GM23338 (cell line): ENCODE results near the gene SMURF1. TPM values are rescaled to one million over a fixed set of nuclear protein-coding genes. Genes with fewer than 3 reads are reported as not detected.

ENCODE experiments used
- ATAC-seq: fragments of 200-7000 bp; cut with Tn5 transposase; 3 replicates; pipeline ENCODE4 v1.9.1; 2020
- DNase-seq: peaks from one replicate; pipeline ENCODE4 v3.0.0-alpha.2; 2015; ENCODE audit warnings: low spot score
- H2AFZ ChIP-seq: fragments of 200-600 bp; sonication (generic); 2 replicates; pipeline ENCODE4 v1.8.0; 2016; ENCODE audit warnings: antibody characterized with exemption, mild to moderate bottlenecking, moderate library complexity
- H3F3A ChIP-seq: fragments of 200-600 bp; sonication (generic); replicated peaks from 2 replicates; pipeline ENCODE4 v1.8.0; 2017; ENCODE audit warnings: antibody characterized with exemption, mixed run types, low read depth
- H3K27ac ChIP-seq: fragments of 200-600 bp; sonication (generic); 2 replicates; pipeline ENCODE4 v1.6.1; 2016; ENCODE audit warnings: low read depth
- H3K27me3 ChIP-seq: fragments of 200-600 bp; sonication (generic); 2 replicates; pipeline ENCODE4 v1.8.0; 2016; ENCODE audit warnings: mild to moderate bottlenecking, mixed run types, moderate library complexity; ENCODE audit not compliant: insufficient read depth
- H3K36me3 ChIP-seq: fragments of 200-600 bp; sonication (generic); 2 replicates; pipeline ENCODE4 v1.8.0; 2016; ENCODE audit warnings: mild to moderate bottlenecking; ENCODE audit not compliant: insufficient read depth
- H3K4me1 ChIP-seq: fragments of 200-600 bp; sonication (generic); 2 replicates; pipeline ENCODE4 v1.8.0; 2016; ENCODE audit warnings: mild to moderate bottlenecking, moderate library complexity; ENCODE audit not compliant: insufficient read depth
- H3K4me2 ChIP-seq: fragments of 200-600 bp; sonication (generic); 2 replicates; pipeline ENCODE4 v1.7.1; 2017; ENCODE audit warnings: mixed run types
- H3K4me3 ChIP-seq: fragments of 200-600 bp; sonication (generic); 2 replicates; pipeline ENCODE4 v1.6.1; 2016; ENCODE audit warnings: mixed run types
- H3K79me2 ChIP-seq: fragments of 200-600 bp; sonication (generic); replicated peaks from 2 replicates; pipeline ENCODE4 v1.8.0; 2017; ENCODE audit warnings: mild to moderate bottlenecking; ENCODE audit not compliant: insufficient read depth
- H3K9me2 ChIP-seq: fragments of 200-600 bp; sonication (generic); 2 replicates; pipeline ENCODE4 v1.8.0; 2017; ENCODE audit not compliant: insufficient read depth
- H4K20me1 ChIP-seq: fragments of 200-600 bp; sonication (generic); replicated peaks from 2 replicates; pipeline ENCODE4 v1.8.0; 2017; ENCODE audit warnings: mild to moderate bottlenecking; ENCODE audit not compliant: insufficient read depth
- H3K27ac Mint-ChIP-seq: 2 replicates; pipeline ENCODE4 v1.8.0; 2020; ENCODE audit warnings: inconsistent platforms, mild to moderate bottlenecking, moderate library complexity, mixed read lengths
- H3K27me3 Mint-ChIP-seq: 3 replicates; pipeline ENCODE4 v1.8.0; 2022; ENCODE audit warnings: low read depth, mild to moderate bottlenecking, moderate library complexity, mixed read lengths, inconsistent platforms; ENCODE audit not compliant: insufficient read depth, poor library complexity
- H3K36me3 Mint-ChIP-seq: 3 replicates; pipeline ENCODE4 v1.8.0; 2021; ENCODE audit warnings: low read depth, mild to moderate bottlenecking, inconsistent platforms, moderate library complexity, mixed read lengths
- H3K4me1 Mint-ChIP-seq: 3 replicates; pipeline ENCODE4 v1.8.0; 2020; ENCODE audit warnings: mild to moderate bottlenecking, inconsistent platforms, mixed read lengths
- H3K4me3 Mint-ChIP-seq: 3 replicates; pipeline ENCODE4 v1.8.0; 2021; ENCODE audit warnings: moderate library complexity, mild to moderate bottlenecking, inconsistent platforms, mixed read lengths
- H3K9me3 Mint-ChIP-seq: 3 replicates; pipeline ENCODE4 v1.8.0; 2020; ENCODE audit warnings: moderate library complexity, mild to moderate bottlenecking, inconsistent platforms, mixed read lengths
- CREB1 ChIP-seq: fragments of 250-450 bp; sonication (Bioruptor Pico); IDR thresholded peaks from 2 replicates; pipeline ENCODE4 v1.5.0; 2020; ENCODE audit warnings: low read depth, mild to moderate bottlenecking, moderate library complexity
- EZH2 ChIP-seq: fragments of 200-600 bp; sonication (generic); IDR thresholded peaks from one replicate; pipeline ENCODE4 v1.8.0; 2017; ENCODE audit warnings: antibody characterized with exemption, mild to moderate bottlenecking, low read depth; ENCODE audit not compliant: unreplicated experiment
- EZH2phosphoT487 ChIP-seq: fragments of 200-600 bp; sonication (generic); IDR thresholded peaks from one replicate; pipeline ENCODE4 v1.8.1; 2018; ENCODE audit warnings: antibody characterized with exemption; ENCODE audit not compliant: unreplicated experiment
- JUNB ChIP-seq: IDR thresholded peaks from one replicate; pipeline ENCODE4 v1.6.1; 2016; ENCODE audit warnings: antibody characterized with exemption; ENCODE audit not compliant: unreplicated experiment
- NANOG ChIP-seq: IDR thresholded peaks from 2 replicates; pipeline ENCODE4 v1.6.1; 2016; ENCODE audit warnings: antibody characterized with exemption, borderline replicate concordance
- POLR2AphosphoS5 ChIP-seq: IDR thresholded peaks from 2 replicates; pipeline ENCODE4 v1.6.1; 2016; ENCODE audit warnings: antibody characterized with exemption, low read depth
- STAT1 ChIP-seq: IDR thresholded peaks from one replicate; pipeline ENCODE4 v1.6.1; 2016; ENCODE audit warnings: antibody characterized with exemption; ENCODE audit not compliant: unreplicated experiment
- ZNF114 ChIP-seq: fragments of 250-450 bp; sonication (Bioruptor Pico); IDR thresholded peaks from 2 replicates; pipeline ENCODE4 v1.5.0; 2020; ENCODE audit warnings: mild to moderate bottlenecking, moderate library complexity
- ZNF331 ChIP-seq: fragments of 250-450 bp; sonication (Bioruptor Pico); IDR thresholded peaks from 2 replicates; pipeline ENCODE4 v1.5.0; 2020; ENCODE audit warnings: low read depth, mild to moderate bottlenecking, moderate library complexity
- ZNF462 ChIP-seq: fragments of 250-450 bp; sonication (Bioruptor Pico); IDR thresholded peaks from 2 replicates; pipeline ENCODE4 v1.5.0; 2020; ENCODE audit warnings: mild to moderate bottlenecking, moderate library complexity
- polyA plus RNA-seq: library from polyadenylated mRNA; unstranded; fragments of >200 nt; fragmentation: Nextera tagmentation; extraction: Ambion mirVana; gene quantifications from 2 replicates; pipeline ENCODE4 v1.2.1, GENCODE V29; 2016
- total RNA-seq: library from RNA; depleted of rRNA; stranded (reverse); fragments of >200 nt; shearing (Covaris generic); gene quantifications from 2 replicates; pipeline ENCODE4 v1.2.3, GENCODE V29; 2014
- TF ChIP-seq, protein P1 (sequence below): IDR thresholded peaks from one replicate; pipeline ENCODE4 v1.6.1; 2018; ENCODE audit warnings: antibody characterized with exemption; ENCODE audit not compliant: unreplicated experiment
- TF ChIP-seq, protein P2 (sequence below), 2 experiments: fragments of 200-600 bp in 1 of 2; sonication (generic) in 1 of 2; conservative IDR thresholded peaks; 2 replicates each; pipeline versions ENCODE4 v1.5.1 to v1.6.1; 2016 to 2017; ENCODE audit warnings: antibody characterized with exemption in 2 of 2, low read depth in 2 of 2, mild to moderate bottlenecking in 2 of 2, moderate library complexity in 1 of 2
- TF ChIP-seq, protein P3 (sequence below): IDR thresholded peaks from 2 replicates; pipeline ENCODE4 v1.6.1; 2016; ENCODE audit warnings: antibody characterized with exemption

SMURF1 gene
- total and polyA plus RNA-seq, 2 experiments from 2014 or later: 5.8 to 23.9 TPM

- no peak overlapping the region for H3K4me2 ChIP-seq
These were observed 35.3 kb downstream of the SMURF1 start for GRCh38 chr7:99108613-99109012.

More at GRCh38 chr7:99108613-99109012, 35.3 kb downstream of the SMURF1 start:
- Histone ChIP-seq H3K27ac (no peak overlapping the region), H3K4me1 (peaks cover 51% of the 10 kb centered on the region), H3K9me2 (no peaks in the 10 kb centered on the region), H3F3A (no peaks in the 10 kb centered on the region), H3K79me2 (peaks cover 100% of the 10 kb centered on the region), H3K4me3 (no peak overlapping the region), H3K27me3 (no peaks in the 10 kb centered on the region), H3K36me3 (no peaks in the 10 kb centered on the region), H4K20me1 (peaks cover 17% of the 10 kb centered on the region; the same call in 1 of the 2 replicates), H2AFZ (no peak overlapping the region)
- peaks cover 6% of the 10 kb centered on the region for H3K27me3 Mint-ChIP-seq
- H3K36me3 Mint-ChIP-seq: no peaks in the 10 kb centered on the region
- peaks cover 55% of the 10 kb centered on the region for H3K4me1 Mint-ChIP-seq
- H3K4me3 Mint-ChIP-seq: no peak overlapping the region
- DNase-seq (no peak), ATAC-seq (no peak)
- H3K27ac Mint-ChIP-seq: no peak overlapping the region
- TF ChIP-seq, protein P1, sequence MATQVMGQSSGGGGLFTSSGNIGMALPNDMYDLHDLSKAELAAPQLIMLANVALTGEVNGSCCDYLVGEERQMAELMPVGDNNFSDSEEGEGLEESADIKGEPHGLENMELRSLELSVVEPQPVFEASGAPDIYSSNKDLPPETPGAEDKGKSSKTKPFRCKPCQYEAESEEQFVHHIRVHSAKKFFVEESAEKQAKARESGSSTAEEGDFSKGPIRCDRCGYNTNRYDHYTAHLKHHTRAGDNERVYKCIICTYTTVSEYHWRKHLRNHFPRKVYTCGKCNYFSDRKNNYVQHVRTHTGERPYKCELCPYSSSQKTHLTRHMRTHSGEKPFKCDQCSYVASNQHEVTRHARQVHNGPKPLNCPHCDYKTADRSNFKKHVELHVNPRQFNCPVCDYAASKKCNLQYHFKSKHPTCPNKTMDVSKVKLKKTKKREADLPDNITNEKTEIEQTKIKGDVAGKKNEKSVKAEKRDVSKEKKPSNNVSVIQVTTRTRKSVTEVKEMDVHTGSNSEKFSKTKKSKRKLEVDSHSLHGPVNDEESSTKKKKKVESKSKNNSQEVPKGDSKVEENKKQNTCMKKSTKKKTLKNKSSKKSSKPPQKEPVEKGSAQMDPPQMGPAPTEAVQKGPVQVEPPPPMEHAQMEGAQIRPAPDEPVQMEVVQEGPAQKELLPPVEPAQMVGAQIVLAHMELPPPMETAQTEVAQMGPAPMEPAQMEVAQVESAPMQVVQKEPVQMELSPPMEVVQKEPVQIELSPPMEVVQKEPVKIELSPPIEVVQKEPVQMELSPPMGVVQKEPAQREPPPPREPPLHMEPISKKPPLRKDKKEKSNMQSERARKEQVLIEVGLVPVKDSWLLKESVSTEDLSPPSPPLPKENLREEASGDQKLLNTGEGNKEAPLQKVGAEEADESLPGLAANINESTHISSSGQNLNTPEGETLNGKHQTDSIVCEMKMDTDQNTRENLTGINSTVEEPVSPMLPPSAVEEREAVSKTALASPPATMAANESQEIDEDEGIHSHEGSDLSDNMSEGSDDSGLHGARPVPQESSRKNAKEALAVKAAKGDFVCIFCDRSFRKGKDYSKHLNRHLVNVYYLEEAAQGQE: no peak
- no peak for TF ChIP-seq NANOG
- no peak for TF ChIP-seq JUNB
- TF ChIP-seq CREB1 (CRISPR knock-in tag): no peak
- TF ChIP-seq, protein P2, sequence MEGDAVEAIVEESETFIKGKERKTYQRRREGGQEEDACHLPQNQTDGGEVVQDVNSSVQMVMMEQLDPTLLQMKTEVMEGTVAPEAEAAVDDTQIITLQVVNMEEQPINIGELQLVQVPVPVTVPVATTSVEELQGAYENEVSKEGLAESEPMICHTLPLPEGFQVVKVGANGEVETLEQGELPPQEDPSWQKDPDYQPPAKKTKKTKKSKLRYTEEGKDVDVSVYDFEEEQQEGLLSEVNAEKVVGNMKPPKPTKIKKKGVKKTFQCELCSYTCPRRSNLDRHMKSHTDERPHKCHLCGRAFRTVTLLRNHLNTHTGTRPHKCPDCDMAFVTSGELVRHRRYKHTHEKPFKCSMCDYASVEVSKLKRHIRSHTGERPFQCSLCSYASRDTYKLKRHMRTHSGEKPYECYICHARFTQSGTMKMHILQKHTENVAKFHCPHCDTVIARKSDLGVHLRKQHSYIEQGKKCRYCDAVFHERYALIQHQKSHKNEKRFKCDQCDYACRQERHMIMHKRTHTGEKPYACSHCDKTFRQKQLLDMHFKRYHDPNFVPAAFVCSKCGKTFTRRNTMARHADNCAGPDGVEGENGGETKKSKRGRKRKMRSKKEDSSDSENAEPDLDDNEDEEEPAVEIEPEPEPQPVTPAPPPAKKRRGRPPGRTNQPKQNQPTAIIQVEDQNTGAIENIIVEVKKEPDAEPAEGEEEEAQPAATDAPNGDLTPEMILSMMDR (conservative IDR thresholded peaks at IDR 0.05; ENCODE audit: low read depth in 2 of 2): no peak
- no peak for TF ChIP-seq POLR2AphosphoS5
- no peak for TF ChIP-seq ZNF462 (CRISPR knock-in tag)
- no peak for TF ChIP-seq ZNF114 (CRISPR knock-in tag)
- no peak for TF ChIP-seq EZH2phosphoT487
- TF ChIP-seq, protein P3, sequence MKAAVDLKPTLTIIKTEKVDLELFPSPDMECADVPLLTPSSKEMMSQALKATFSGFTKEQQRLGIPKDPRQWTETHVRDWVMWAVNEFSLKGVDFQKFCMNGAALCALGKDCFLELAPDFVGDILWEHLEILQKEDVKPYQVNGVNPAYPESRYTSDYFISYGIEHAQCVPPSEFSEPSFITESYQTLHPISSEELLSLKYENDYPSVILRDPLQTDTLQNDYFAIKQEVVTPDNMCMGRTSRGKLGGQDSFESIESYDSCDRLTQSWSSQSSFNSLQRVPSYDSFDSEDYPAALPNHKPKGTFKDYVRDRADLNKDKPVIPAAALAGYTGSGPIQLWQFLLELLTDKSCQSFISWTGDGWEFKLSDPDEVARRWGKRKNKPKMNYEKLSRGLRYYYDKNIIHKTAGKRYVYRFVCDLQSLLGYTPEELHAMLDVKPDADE: no peak
- no peak for TF ChIP-seq EZH2
- no peak for TF ChIP-seq STAT1
- TF ChIP-seq ZNF331: no peak
- no peaks in the 10 kb centered on the region for H3K9me3 Mint-ChIP-seq
